ENCODE results near the gene BCAT1. TPM values are rescaled to one million over a fixed set of nuclear protein-coding genes. Genes with fewer than 3 reads are reported as not detected.
"Not testable (repeated sequence)": the region's sequence is repeated elsewhere in the genome, so short reads cannot be mapped to it uniquely, and the experiment has no call there.

The BCAT1 gene
- total RNA-seq, 2 donors from 2014 or later = 4.2 to 7.4 TPM

GRCh38 chr12:24931666-24932405 is 17.1 kb downstream of the BCAT1 start:
- H3K9ac ChIP-seq (ENCODE audit: low read depth in 2 of 2, low read length in 2 of 2) = no peak overlapping the region
- TF ChIP-seq CTCF (IDR thresholded peaks at IDR 0.05) = no peak
- intact Hi-C loops (cut with DNase I) = no loop called here
- no peak overlapping the region for H3K4me3 ChIP-seq
- no peaks in the 10 kb centered on the region for H3K27me3 ChIP-seq
- H3K4me1 ChIP-seq = no peaks in the 10 kb centered on the region
- H3K27ac ChIP-seq = no peak overlapping the region
- H3K9me3 ChIP-seq = no peaks in the 10 kb centered on the region
- H3K36me3 ChIP-seq = no peaks in the 10 kb centered on the region
- no peak for DNase-seq

GRCh38 chr12:24929953-24930352 is 18.9 kb downstream of the BCAT1 start:
- Histone ChIP-seq H3K27me3 (no peaks in the 10 kb centered on the region), H3K9me3 (no peaks in the 10 kb centered on the region), H3K36me3 (no peaks in the 10 kb centered on the region), H3K27ac (no peak overlapping the region), H3K4me3 (no peak overlapping the region), H3K9ac (ENCODE audit: low read depth in 2 of 2, low read length in 2 of 2) (no peak overlapping the region), H3K4me1 (no peaks in the 10 kb centered on the region)
- no peak for DNase-seq
- no peak for TF ChIP-seq CTCF (IDR thresholded peaks at IDR 0.05)
- intact Hi-C loops (cut with DNase I) = no loop called here

GRCh38 chr12:24928533-24929306 is 20.2 kb downstream of the BCAT1 start:
- H3K9me3 ChIP-seq; intact Hi-C loops (cut with DNase I); DNase-seq; H3K4me1 ChIP-seq; H3K36me3 ChIP-seq; H3K27ac ChIP-seq; H3K9ac ChIP-seq (ENCODE audit: low read depth in 2 of 2, low read length in 2 of 2); H3K4me3 ChIP-seq; H3K27me3 ChIP-seq: not testable (repeated sequence)

- Histone ChIP-seq H3K4me3 (no peak overlapping the region), H3K9ac (ENCODE audit: low read depth in 2 of 2, low read length in 2 of 2) (no peak overlapping the region), H3K36me3 (no peaks in the 10 kb centered on the region), H3K9me3 (no peaks in the 10 kb centered on the region), H3K27me3 (no peaks in the 10 kb centered on the region), H3K4me1 (no peaks in the 10 kb centered on the region), H3K27ac (no peak overlapping the region)
- TF ChIP-seq CTCF (IDR thresholded peaks at IDR 0.05) = no peak
- intact Hi-C loops (cut with DNase I) = no loop called here
- DNase-seq = no peak
Observed at GRCh38 chr12:24928131-24928530, 20.8 kb downstream of the BCAT1 start.

- H3K9me3 ChIP-seq; DNase-seq; intact Hi-C loops (cut with DNase I); H3K27me3 ChIP-seq; H3K36me3 ChIP-seq; H3K9ac ChIP-seq (ENCODE audit: low read depth in 2 of 2, low read length in 2 of 2); H3K4me3 ChIP-seq; H3K27ac ChIP-seq; H3K4me1 ChIP-seq: not testable (repeated sequence)
Observed at GRCh38 chr12:24926080-24926479, 22.8 kb downstream of the BCAT1 start.

GRCh38 chr12:24922090-24922489 is 26.8 kb downstream of the BCAT1 start:
- TF ChIP-seq CTCF (IDR thresholded peaks at IDR 0.05) = no peak
- no peak overlapping the region for H3K27ac ChIP-seq

More at GRCh38 chr12:24922090-24922489, 26.8 kb downstream of the BCAT1 start:
- no peak for DNase-seq
- Histone ChIP-seq H3K4me1 (no peaks in the 10 kb centered on the region), H3K9me3 (no peaks in the 10 kb centered on the region), H3K27me3 (no peaks in the 10 kb centered on the region), H3K9ac (ENCODE audit: low read depth in 2 of 2, low read length in 2 of 2) (no peak overlapping the region), H3K4me3 (no peak overlapping the region), H3K36me3 (no peaks in the 10 kb centered on the region)
- intact Hi-C loops (cut with DNase I) = no loop called here

All from colonic mucosa (tissue), 4 donors.